GM23338 (cell line): ENCODE measurements around the gene CAMTA1. TPM values are rescaled to one million over a fixed set of nuclear protein-coding genes. Genes with fewer than 3 reads are reported as not detected.

Experiments
- ATAC-seq: fragments of 200-7000 bp; cut with Tn5 transposase; 3 replicates; pipeline ENCODE4 v1.9.1; 2020
- DNase-seq: peaks from one replicate; pipeline ENCODE4 v3.0.0-alpha.2; 2015; ENCODE audit warnings: low spot score
- H2AFZ ChIP-seq: fragments of 200-600 bp; sonication (generic); 2 replicates; pipeline ENCODE4 v1.8.0; 2016; ENCODE audit warnings: antibody characterized with exemption, mild to moderate bottlenecking, moderate library complexity
- H3F3A ChIP-seq: fragments of 200-600 bp; sonication (generic); replicated peaks from 2 replicates; pipeline ENCODE4 v1.8.0; 2017; ENCODE audit warnings: antibody characterized with exemption, mixed run types, low read depth
- H3K27ac ChIP-seq: fragments of 200-600 bp; sonication (generic); 2 replicates; pipeline ENCODE4 v1.6.1; 2016; ENCODE audit warnings: low read depth
- H3K27me3 ChIP-seq: fragments of 200-600 bp; sonication (generic); 2 replicates; pipeline ENCODE4 v1.8.0; 2016; ENCODE audit warnings: mild to moderate bottlenecking, mixed run types, moderate library complexity; ENCODE audit not compliant: insufficient read depth
- H3K36me3 ChIP-seq: fragments of 200-600 bp; sonication (generic); 2 replicates; pipeline ENCODE4 v1.8.0; 2016; ENCODE audit warnings: mild to moderate bottlenecking; ENCODE audit not compliant: insufficient read depth
- H3K4me1 ChIP-seq: fragments of 200-600 bp; sonication (generic); 2 replicates; pipeline ENCODE4 v1.8.0; 2016; ENCODE audit warnings: mild to moderate bottlenecking, moderate library complexity; ENCODE audit not compliant: insufficient read depth
- H3K4me2 ChIP-seq: fragments of 200-600 bp; sonication (generic); 2 replicates; pipeline ENCODE4 v1.7.1; 2017; ENCODE audit warnings: mixed run types
- H3K4me3 ChIP-seq: fragments of 200-600 bp; sonication (generic); 2 replicates; pipeline ENCODE4 v1.6.1; 2016; ENCODE audit warnings: mixed run types
- H3K79me2 ChIP-seq: fragments of 200-600 bp; sonication (generic); replicated peaks from 2 replicates; pipeline ENCODE4 v1.8.0; 2017; ENCODE audit warnings: mild to moderate bottlenecking; ENCODE audit not compliant: insufficient read depth
- H3K9me2 ChIP-seq: fragments of 200-600 bp; sonication (generic); 2 replicates; pipeline ENCODE4 v1.8.0; 2017; ENCODE audit not compliant: insufficient read depth
- H4K20me1 ChIP-seq: fragments of 200-600 bp; sonication (generic); replicated peaks from 2 replicates; pipeline ENCODE4 v1.8.0; 2017; ENCODE audit warnings: mild to moderate bottlenecking; ENCODE audit not compliant: insufficient read depth
- H3K27ac Mint-ChIP-seq: 2 replicates; pipeline ENCODE4 v1.8.0; 2020; ENCODE audit warnings: inconsistent platforms, mild to moderate bottlenecking, moderate library complexity, mixed read lengths
- H3K27me3 Mint-ChIP-seq: 3 replicates; pipeline ENCODE4 v1.8.0; 2022; ENCODE audit warnings: low read depth, mild to moderate bottlenecking, moderate library complexity, mixed read lengths, inconsistent platforms; ENCODE audit not compliant: insufficient read depth, poor library complexity
- H3K36me3 Mint-ChIP-seq: 3 replicates; pipeline ENCODE4 v1.8.0; 2021; ENCODE audit warnings: low read depth, mild to moderate bottlenecking, inconsistent platforms, moderate library complexity, mixed read lengths
- H3K4me1 Mint-ChIP-seq: 3 replicates; pipeline ENCODE4 v1.8.0; 2020; ENCODE audit warnings: mild to moderate bottlenecking, inconsistent platforms, mixed read lengths
- H3K4me3 Mint-ChIP-seq: 3 replicates; pipeline ENCODE4 v1.8.0; 2021; ENCODE audit warnings: moderate library complexity, mild to moderate bottlenecking, inconsistent platforms, mixed read lengths
- H3K9me3 Mint-ChIP-seq: 3 replicates; pipeline ENCODE4 v1.8.0; 2020; ENCODE audit warnings: moderate library complexity, mild to moderate bottlenecking, inconsistent platforms, mixed read lengths
- REST ChIP-seq: IDR thresholded peaks from one replicate; pipeline ENCODE4 v1.6.1; 2018; ENCODE audit warnings: antibody characterized with exemption; ENCODE audit not compliant: unreplicated experiment
- STAT1 ChIP-seq: IDR thresholded peaks from one replicate; pipeline ENCODE4 v1.6.1; 2016; ENCODE audit warnings: antibody characterized with exemption; ENCODE audit not compliant: unreplicated experiment
- ZNF331 ChIP-seq: fragments of 250-450 bp; sonication (Bioruptor Pico); IDR thresholded peaks from 2 replicates; pipeline ENCODE4 v1.5.0; 2020; ENCODE audit warnings: low read depth, mild to moderate bottlenecking, moderate library complexity
- ZNF462 ChIP-seq: fragments of 250-450 bp; sonication (Bioruptor Pico); IDR thresholded peaks from 2 replicates; pipeline ENCODE4 v1.5.0; 2020; ENCODE audit warnings: mild to moderate bottlenecking, moderate library complexity
- polyA plus RNA-seq: library from polyadenylated mRNA; unstranded; fragments of >200 nt; fragmentation: Nextera tagmentation; extraction: Ambion mirVana; gene quantifications from 2 replicates; pipeline ENCODE4 v1.2.1, GENCODE V29; 2016
- total RNA-seq: library from RNA; depleted of rRNA; stranded (reverse); fragments of >200 nt; shearing (Covaris generic); gene quantifications from 2 replicates; pipeline ENCODE4 v1.2.3, GENCODE V29; 2014

Gene CAMTA1
- total and polyA plus RNA-seq, 2 experiments from 2014 or later = 115 to 519 TPM

- TF ChIP-seq ZNF462 (CRISPR knock-in tag) = no peak
Measured at GRCh38 chr1:7691576-7691975, 906.3 kb downstream of the CAMTA1 start (continued).

- no peaks in the 10 kb centered on the region for H3K4me1 ChIP-seq
- H3K36me3 Mint-ChIP-seq = peaks cover 29% of the 10 kb centered on the region
- H3K36me3 ChIP-seq = no peaks in the 10 kb centered on the region
- peaks cover 32% of the 10 kb centered on the region for H3K9me3 Mint-ChIP-seq
- H3K27ac Mint-ChIP-seq = no peak overlapping the region
- no peak overlapping the region for H3K27ac ChIP-seq
- H4K20me1 ChIP-seq = no peaks in the 10 kb centered on the region
- no peaks in the 10 kb centered on the region for H3K9me2 ChIP-seq
- no peak overlapping the region for H3K4me3 ChIP-seq
- ATAC-seq (no peak), DNase-seq (no peak)
- no peak overlapping the region for H3K4me3 Mint-ChIP-seq
- no peaks in the 10 kb centered on the region for H3F3A ChIP-seq
- no peak overlapping the region for H2AFZ ChIP-seq
- H3K79me2 ChIP-seq = no peaks in the 10 kb centered on the region
- H3K27me3 Mint-ChIP-seq = peaks cover 5% of the 10 kb centered on the region
- no peaks in the 10 kb centered on the region for H3K27me3 ChIP-seq
- H3K4me1 Mint-ChIP-seq = peaks cover 2% of the 10 kb centered on the region; the same call in 2 of the 3 replicates
- H3K4me2 ChIP-seq = no peak overlapping the region
- TF ChIP-seq STAT1 (no peak), REST (no peak), ZNF331 (CRISPR knock-in tag) (no peak), ZNF462 (CRISPR knock-in tag) (no peak)
Measured at GRCh38 chr1:7692005-7692404, 906.8 kb downstream of the CAMTA1 start.
